ENCODE results near the gene NSUN2. TPM values are rescaled to one million over a fixed set of nuclear protein-coding genes. Genes with fewer than 3 reads are reported as not detected.
"Not testable (repeated sequence)": the region's sequence is repeated elsewhere in the genome, so short reads cannot be mapped to it uniquely, and the experiment has no call there.

Gene NSUN2
- total RNA-seq (2014; rRNA removed; shearing (Covaris generic)) = 53.0 and 54.2 TPM in 2 replicates

DNA sequence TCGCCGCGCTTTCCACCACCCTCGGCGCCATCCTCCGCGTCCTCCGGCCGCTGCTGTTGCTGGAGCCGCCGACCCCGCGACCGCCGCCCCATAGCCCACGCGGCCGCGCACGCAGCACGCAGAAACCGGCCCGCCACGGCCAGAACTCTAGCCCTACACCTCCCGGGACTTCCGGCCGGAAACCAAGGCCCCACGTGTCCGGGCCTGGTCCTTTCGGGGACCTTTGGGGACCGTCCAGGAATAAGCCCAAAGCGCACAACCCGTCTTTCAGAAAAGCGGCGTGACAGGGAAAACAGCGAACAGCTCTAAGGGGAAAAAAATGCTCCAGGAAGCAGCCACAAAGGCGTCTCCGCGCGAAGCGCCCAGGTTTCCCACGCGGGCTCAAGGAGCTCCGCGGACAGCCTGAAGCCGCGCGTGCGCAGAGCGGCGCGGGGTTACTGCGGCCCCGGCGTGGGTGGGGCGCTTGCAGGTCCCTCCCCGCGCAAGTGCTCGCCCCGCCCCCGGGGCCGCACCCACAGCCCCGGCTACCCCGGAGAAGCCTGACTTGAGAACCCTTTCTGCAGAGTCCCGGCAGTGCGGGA is at the start of gene NSUN2, which contains the start of gene SRD5A1:
Gene NSUN2 (minus strand): TSS at position 157 of the 581 bp plus-strand sequence. CDS start 65 bp downstream, at position 92.
Gene SRD5A1 (plus strand): TSS at position 553 of the 581 bp plus-strand sequence. CDS start 137 bp downstream, outside the sequence.
- no peaks in the 10 kb centered on the region for H3K9me3 ChIP-seq (replicated peaks)
- H3K27me3 ChIP-seq = no peaks in the 10 kb centered on the region
- H3K4me1 ChIP-seq = no peaks in the 10 kb centered on the region
- H3K27ac ChIP-seq = peak within 1 kb of the TSS; percentile 100
- H3K36me3 ChIP-seq = peaks cover 36% of the 10 kb centered on the region
- DNase-seq = peak; percentile 82 to 84
- peak within 1 kb of the TSS; percentile 94 for H3K4me3 ChIP-seq

DNA sequence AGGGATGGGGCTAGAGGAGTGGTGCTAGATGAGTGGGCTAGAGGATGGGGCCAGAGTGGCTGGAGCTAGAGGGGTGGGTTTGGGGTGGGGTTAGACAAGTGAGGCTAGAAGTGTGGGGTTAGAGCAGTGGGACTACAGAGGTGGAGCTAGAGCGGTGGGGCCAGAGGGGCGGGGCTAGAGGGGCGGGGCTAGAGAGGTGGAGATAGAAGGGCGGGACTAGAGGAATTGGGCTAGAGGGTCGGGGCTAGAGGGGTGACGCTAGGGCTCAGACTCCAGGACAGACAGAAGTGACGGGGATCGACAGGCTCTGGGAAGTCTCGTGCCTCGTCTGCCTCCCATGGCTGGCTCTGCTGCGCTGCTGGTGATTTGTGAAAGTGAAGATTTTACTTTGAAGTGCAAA is 49.4 kb upstream of the NSUN2 start:
- no peak for DNase-seq
- Histone ChIP-seq H3K27me3 (no peaks in the 10 kb centered on the region), H3K4me3 (no peak overlapping the region), H3K4me1 (no peaks in the 10 kb centered on the region), H3K27ac (no peak overlapping the region), H3K36me3 (no peaks in the 10 kb centered on the region), H3K9me3 (replicated peaks) (no peaks in the 10 kb centered on the region)

DNA sequence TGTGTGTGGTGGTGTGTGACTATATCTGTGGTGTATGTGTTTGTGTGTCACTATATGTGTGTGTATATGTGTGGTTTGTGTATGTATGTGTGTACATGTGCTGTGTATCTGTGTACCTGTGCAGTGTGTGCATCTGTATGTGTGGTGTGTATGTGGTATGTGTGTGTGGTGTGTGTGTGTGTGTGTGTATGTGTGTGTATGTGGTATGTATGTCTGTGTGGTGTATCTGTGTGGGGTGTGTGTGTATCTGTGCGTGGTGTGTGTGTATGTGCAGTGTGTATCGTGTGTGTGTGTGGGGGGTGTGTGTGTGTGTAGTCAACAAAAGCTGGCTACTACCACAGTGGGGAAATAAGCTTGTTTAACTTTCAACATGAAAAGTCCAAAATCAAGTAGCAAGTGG is 48.8 kb upstream of the NSUN2 start:
- Histone ChIP-seq H3K27ac (no peak overlapping the region), H3K27me3 (no peaks in the 10 kb centered on the region), H3K4me1 (no peaks in the 10 kb centered on the region), H3K9me3 (replicated peaks) (no peaks in the 10 kb centered on the region), H3K4me3 (no peak overlapping the region), H3K36me3 (no peaks in the 10 kb centered on the region)
- no peak for DNase-seq

DNA sequence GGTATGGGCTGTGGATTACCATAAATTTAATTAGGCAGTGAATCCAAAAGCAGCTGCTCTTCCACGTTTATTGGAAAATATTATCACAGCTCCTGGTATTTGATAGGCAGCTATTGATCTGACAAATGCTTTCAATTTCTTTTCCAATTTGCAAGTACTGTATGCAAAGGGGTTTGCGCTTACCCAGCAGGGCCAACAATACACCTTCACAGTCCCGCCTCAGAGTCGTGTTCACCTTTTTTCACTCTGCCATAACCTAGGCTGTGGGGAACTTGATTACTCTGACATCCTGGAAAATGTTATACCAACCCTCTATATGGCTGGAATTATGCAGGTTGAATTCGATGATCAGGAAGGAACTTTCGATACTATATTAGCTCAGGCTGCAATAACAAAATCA is 48.1 kb upstream of the NSUN2 start:
- DNase-seq = no peak
- H3K4me3 ChIP-seq = no peak overlapping the region
- H3K36me3 ChIP-seq = no peaks in the 10 kb centered on the region
- H3K9me3 ChIP-seq (replicated peaks) = no peaks in the 10 kb centered on the region
- H3K4me1 ChIP-seq = no peaks in the 10 kb centered on the region
- H3K27ac ChIP-seq = no peak overlapping the region
- no peaks in the 10 kb centered on the region for H3K27me3 ChIP-seq

DNA sequence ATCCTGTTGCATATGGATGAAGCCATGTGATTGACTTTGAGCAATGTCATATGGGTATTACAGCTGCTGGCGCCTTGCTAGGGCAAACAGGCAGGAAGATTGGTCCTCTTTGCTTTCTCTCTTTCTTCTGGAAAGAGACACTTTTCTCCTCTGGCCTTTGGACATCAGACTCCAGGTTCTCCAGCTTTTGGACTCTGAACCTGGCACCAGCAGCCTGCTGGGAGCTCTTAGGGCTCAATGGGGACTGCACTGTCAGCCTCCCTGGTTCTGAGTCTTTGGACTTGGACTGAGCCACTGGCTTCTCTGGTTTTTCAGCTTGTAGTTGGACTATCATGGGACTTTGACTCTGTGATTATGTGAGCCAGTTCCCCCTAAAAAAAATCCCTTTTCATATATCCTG is 45.5 kb upstream of the NSUN2 start:
- H3K9me3 ChIP-seq (replicated peaks) = no peaks in the 10 kb centered on the region
- DNase-seq = no peak
- no peaks in the 10 kb centered on the region for H3K27me3 ChIP-seq
- H3K4me1 ChIP-seq = no peaks in the 10 kb centered on the region
- no peak overlapping the region for H3K27ac ChIP-seq
- no peak overlapping the region for H3K4me3 ChIP-seq
- no peaks in the 10 kb centered on the region for H3K36me3 ChIP-seq

DNA sequence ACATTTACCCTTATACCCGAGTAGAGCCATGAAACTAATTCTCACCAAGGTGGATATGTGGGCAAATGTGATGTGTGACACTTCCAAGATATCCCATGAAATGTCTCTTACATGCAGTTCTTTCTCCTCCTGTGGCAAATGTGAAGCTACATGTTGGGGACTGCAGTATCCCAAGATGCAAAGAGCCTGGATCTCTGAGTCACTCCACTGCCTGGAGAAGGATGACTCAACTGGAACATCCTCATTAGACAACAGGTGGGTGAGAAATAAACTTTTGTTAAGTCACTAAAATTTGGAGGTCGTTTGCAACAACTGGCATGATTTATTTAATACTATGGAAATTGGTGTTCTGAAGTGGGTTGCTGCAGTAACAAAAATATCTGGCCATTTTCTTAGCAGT is 43.9 kb upstream of the NSUN2 start:
- Histone ChIP-seq H3K36me3 (no peaks in the 10 kb centered on the region), H3K27me3 (no peaks in the 10 kb centered on the region), H3K4me3 (no peak overlapping the region), H3K4me1 (no peaks in the 10 kb centered on the region), H3K9me3 (replicated peaks) (no peaks in the 10 kb centered on the region), H3K27ac (no peak overlapping the region)
- peak in 1 of 2 experiments; percentile 20 for DNase-seq

DNA sequence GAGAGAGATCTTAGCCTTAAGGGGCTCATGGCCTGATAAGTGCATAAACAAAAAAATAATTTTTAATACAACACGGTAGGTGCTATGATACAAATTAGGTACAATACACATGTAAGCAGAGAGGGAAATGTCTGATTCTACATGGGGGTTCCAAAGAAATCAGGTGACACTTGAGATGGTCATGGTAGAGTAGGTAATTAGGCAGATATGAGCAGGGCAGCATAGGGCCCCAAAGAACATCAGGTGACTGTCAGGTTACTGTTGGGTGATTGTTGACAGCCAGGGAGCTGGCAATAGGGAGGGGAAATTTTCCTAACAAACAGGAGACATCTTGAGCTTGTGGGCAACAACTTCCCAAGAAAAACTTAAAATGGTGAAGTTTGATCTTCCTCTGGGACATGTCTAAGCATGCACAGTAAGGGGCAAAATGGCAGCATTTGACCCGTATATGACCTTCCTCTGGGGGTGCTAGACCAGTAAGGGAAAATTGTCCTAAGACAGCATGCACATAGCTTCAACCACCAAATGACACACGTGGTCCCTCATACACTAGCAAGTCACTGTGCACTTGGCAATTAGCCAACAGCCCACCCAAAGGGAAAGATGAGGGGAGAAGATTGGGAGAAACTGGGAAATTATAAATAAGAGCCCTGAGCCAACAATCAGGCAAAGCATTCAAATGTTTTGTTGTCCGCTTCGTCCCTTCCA is 43.1 kb upstream of the NSUN2 start:
- H3K36me3 ChIP-seq = no peaks in the 10 kb centered on the region
- no peaks in the 10 kb centered on the region for H3K4me1 ChIP-seq
- peak in 1 of 2 experiments; percentile 1 for DNase-seq
- no peaks in the 10 kb centered on the region for H3K9me3 ChIP-seq (replicated peaks)
- H3K4me3 ChIP-seq = no peak overlapping the region
- no peaks in the 10 kb centered on the region for H3K27me3 ChIP-seq
- no peak overlapping the region for H3K27ac ChIP-seq

DNA sequence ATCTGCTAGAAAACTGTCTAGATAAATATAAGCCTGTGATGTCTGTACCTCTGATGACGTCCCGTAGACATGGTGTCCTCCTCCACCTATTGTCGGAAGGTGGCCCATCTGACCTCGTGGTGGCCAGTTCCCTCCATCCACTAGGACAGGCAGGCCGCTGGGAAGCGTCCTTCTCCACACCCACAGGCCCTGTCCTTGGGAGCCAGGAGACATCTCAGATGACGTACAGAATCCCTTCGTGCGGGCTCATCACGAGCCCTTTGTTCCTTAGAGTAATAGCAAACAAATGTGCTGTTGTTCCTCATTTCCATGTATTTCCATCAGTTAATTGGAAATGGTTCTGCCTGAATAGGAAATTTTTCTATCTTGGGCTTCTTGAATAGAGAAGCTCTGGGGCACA is 42.0 kb upstream of the NSUN2 start:
- H3K4me1 ChIP-seq = no peaks in the 10 kb centered on the region

DNA sequence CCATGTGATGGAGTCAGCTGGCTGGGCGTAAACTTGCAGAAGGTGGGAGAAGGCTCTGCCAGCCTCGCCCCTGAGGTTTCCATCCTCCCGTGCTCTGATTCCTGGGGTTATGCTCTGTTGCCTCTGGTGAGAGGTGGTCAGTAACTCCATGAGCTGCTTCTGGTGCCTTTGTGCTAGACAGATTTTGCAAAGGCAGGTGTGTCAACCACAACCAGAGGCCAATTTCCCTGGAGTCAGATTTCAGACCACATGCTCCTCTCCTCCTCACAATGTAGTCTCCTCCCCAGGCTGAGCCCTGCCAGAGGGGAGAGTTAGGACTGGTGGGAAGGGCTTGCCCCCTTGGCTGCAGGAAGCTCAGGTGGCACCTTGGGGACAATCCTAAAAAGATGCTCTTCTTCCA is 41.6 kb upstream of the NSUN2 start:
- Histone ChIP-seq H3K4me3 (no peak overlapping the region), H3K36me3 (no peaks in the 10 kb centered on the region), H3K4me1 (no peaks in the 10 kb centered on the region), H3K27ac (no peak overlapping the region), H3K27me3 (no peaks in the 10 kb centered on the region), H3K9me3 (replicated peaks) (no peaks in the 10 kb centered on the region)
- peak; percentile 22 to 57 for DNase-seq

More for the DNA sequence above, 42.0 kb upstream of the NSUN2 start:
- Histone ChIP-seq H3K27ac (no peak overlapping the region), H3K36me3 (no peaks in the 10 kb centered on the region), H3K27me3 (no peaks in the 10 kb centered on the region), H3K9me3 (replicated peaks) (no peaks in the 10 kb centered on the region), H3K4me3 (no peak overlapping the region)
- no peak for DNase-seq

DNA sequence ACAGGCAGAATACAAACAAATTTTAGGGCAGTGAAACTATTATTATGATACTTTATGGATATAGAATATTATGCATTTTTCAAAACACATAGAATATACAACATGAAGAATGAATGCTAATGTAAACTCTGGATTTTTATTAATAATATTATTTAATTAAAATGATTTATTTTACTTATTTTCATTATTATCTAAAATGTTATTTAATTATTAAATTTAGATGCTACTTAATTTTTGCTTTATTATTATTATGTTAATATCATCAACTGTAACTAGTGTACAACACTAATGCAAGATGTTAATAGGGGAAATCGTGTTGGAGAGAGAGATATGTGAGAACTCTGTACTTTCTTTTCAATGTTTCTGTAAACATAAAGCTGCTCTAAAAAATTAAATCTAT is 41.1 kb upstream of the NSUN2 start:
- Histone ChIP-seq H3K36me3 (no peaks in the 10 kb centered on the region), H3K9me3 (replicated peaks) (no peaks in the 10 kb centered on the region), H3K4me1 (no peaks in the 10 kb centered on the region), H3K27ac (no peak overlapping the region), H3K4me3 (no peak overlapping the region), H3K27me3 (no peaks in the 10 kb centered on the region)
- DNase-seq = no peak

DNA sequence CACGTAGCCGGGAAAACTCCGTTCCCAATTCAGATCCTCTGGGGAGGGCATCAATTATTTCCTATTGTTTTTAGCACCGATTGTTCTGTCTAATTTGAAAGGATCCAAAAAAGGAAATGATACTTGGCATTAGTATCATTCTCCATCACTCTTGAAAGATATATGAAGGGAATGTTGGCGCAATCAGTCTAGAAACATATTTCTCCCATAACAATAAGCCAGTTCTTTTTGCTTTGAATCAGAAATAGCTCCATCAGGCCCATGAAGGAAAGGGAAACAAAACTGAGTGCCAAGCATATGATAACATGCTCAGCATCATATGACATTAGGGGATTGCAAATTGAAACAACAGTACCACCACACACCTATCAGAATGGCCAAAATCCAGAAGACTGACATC is 40.2 kb upstream of the NSUN2 start:
- H3K4me3 ChIP-seq = no peak overlapping the region
- no peaks in the 10 kb centered on the region for H3K27me3 ChIP-seq
- H3K36me3 ChIP-seq = no peaks in the 10 kb centered on the region
- H3K4me1 ChIP-seq = no peaks in the 10 kb centered on the region
- DNase-seq = no peak
- H3K9me3 ChIP-seq (replicated peaks) = no peaks in the 10 kb centered on the region
- no peak overlapping the region for H3K27ac ChIP-seq

DNA sequence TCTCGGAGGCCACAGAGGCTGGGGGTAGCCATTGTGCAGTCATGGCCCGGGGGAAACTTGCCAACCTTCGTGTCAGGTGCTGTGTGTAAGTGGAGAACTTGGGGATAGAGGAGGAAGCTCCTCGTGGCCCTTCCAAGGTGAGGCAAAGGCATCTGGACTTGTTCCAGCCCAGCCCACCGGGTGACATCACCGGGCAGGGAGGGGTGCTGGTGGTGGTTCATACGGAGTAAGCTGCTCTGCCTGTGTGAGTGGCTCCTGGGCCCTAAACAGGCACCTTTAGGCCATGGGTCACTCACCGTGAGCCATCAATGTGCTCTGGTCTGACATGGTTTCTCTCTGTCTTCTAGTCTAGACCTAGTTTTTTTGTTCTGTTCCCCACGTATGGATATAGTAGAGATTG is 35.9 kb upstream of the NSUN2 start:
- H3K36me3 ChIP-seq; H3K27me3 ChIP-seq; DNase-seq; H3K27ac ChIP-seq; H3K4me1 ChIP-seq; H3K4me3 ChIP-seq; H3K9me3 ChIP-seq (replicated peaks): not testable (repeated sequence)

DNA sequence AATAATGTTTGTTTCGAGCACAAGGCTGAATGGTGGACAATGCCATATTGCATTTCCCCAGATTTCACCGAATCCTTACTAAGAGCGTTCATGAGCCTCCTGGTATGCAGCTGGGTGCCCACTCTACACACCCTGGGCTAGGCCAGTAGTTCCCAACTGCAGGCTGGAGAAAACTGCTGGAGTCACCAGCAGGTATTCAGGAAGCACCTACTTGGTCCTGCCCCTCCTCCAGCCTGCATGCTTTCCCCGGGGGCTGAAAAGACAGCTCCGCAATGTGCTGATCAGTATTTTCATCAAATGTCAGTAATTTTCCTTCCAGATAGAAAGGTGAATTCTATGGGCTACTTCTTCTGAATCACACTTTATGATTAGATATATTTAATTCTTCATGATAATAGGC is 34.8 kb upstream of the NSUN2 start:
- no peaks in the 10 kb centered on the region for H3K4me1 ChIP-seq
- H3K4me3 ChIP-seq = no peak overlapping the region
- H3K9me3 ChIP-seq (replicated peaks) = no peaks in the 10 kb centered on the region
- H3K36me3 ChIP-seq = no peaks in the 10 kb centered on the region
- no peaks in the 10 kb centered on the region for H3K27me3 ChIP-seq
- no peak overlapping the region for H3K27ac ChIP-seq
- DNase-seq = no peak

DNA sequence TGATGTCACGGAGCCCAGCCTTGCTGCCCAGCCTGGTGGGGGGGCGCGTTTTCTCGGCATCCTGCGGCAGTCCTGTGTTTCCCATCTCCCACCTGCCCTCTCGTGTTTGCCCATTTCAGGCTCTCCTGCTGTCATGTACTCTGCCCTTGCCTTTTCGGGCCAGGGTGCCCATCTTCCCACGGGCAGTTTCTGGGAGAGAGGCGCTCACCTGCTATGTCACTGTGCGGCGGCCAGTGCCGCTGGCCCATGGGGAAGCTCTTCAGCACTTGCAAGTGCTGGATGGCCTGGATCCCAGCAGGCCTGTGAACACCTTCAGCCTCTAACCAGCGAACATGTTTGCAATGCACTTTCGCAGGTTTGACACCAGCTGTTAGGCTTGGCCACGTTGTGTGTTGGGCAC is 33.9 kb upstream of the NSUN2 start:
- Histone ChIP-seq H3K27ac (no peak overlapping the region), H3K36me3 (no peaks in the 10 kb centered on the region), H3K9me3 (replicated peaks) (no peaks in the 10 kb centered on the region), H3K4me3 (no peak overlapping the region), H3K27me3 (no peaks in the 10 kb centered on the region), H3K4me1 (no peaks in the 10 kb centered on the region)
- DNase-seq = no peak

DNA sequence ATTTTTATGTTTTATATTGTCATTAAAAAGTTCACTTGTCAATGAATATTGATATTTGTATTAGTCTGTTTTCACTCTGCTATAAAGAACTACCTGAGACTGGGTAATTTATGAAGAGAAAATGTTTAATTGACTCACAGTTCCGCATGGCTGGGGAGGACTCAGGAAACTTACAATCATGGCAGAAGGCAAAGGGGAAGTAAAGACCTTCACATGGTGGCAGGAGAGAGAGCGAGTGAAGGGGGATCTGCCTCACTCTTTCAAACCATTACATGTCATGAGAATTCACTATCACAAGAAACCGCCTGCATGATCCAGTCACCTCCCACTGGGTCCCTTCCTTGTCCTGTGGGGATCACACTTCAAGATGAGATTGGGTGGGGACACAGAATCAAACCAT is 27.8 kb upstream of the NSUN2 start:
- Histone ChIP-seq H3K27me3 (no peaks in the 10 kb centered on the region), H3K9me3 (replicated peaks) (no peaks in the 10 kb centered on the region), H3K36me3 (peaks cover 7% of the 10 kb centered on the region), H3K4me3 (no peak overlapping the region), H3K4me1 (no peaks in the 10 kb centered on the region), H3K27ac (no peak overlapping the region)
- DNase-seq = no peak

All from SJCRH30 (cell line).